ENCODE results near the gene MAP2K4. TPM values are rescaled to one million over a fixed set of nuclear protein-coding genes. Genes with fewer than 3 reads are reported as not detected.

Gene MAP2K4
- total RNA-seq, 2 donors from 2014 or later, result 34.9 to 35.6 TPM

GRCh38 chr17:12081720-12082119, 61.0 kb downstream of the MAP2K4 start:
- H3K4me3 Mint-ChIP-seq, result no peak overlapping the region
- H3K27me3 Mint-ChIP-seq, result no peaks in the 10 kb centered on the region
- H3K27ac Mint-ChIP-seq, result no peak overlapping the region
- ATAC-seq, result peak in 1 of 2 donors; percentile 55
- no peaks in the 10 kb centered on the region for H3K9me3 Mint-ChIP-seq
- peaks cover 2% of the 10 kb centered on the region for H3K36me3 Mint-ChIP-seq
- no peak for DNase-seq (ENCODE audit: low spot score)
- peaks cover 12 to 19% of the 10 kb centered on the region in 2 donors for H3K4me1 Mint-ChIP-seq (ENCODE audit: low read depth in 2 of 2)

DNA sequence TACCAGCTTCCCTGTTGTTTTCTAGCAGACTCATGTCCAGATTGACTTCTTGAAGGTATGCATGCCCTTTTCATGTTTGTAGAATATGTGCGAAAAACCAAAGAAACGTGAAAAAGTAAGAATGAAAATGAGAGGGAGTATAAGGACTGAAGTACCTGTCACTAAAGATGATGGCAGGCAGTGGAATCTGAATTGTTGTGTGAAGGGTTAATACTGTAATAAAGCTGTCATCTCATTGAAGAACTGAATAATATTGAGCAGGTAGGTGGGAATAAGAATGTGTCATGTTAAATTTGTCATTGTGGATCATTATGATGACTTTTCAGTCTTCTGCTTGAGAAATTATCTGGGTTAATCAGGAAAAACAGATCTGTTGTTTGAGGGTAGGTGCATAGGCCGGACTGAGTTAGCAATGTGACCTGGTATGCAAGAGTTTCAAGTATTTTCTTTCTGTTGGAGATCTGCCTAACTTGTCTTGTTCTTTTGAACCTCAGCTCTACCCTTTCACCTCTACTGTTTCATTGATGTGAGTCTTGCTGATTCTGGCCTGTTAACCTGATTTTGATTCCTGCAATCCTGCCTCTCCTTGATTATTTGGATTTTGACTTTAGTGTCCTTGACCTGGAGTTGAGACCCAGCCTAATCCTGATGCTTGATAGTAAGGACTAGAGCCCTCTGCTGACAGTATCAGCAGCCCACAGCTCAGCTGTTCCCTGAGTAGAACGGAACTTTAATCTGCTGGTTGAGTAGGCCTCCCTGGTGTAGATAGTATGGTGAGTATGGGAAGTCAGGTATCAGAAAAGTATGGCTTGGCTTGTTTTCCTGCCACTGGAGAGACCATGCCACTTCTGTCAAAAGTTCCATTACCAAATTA, 64.6 kb downstream of the MAP2K4 start:
- Mint-ChIP-seq H3K36me3 (peaks cover 7% of the 10 kb centered on the region), H3K9me3 (no peaks in the 10 kb centered on the region), H3K27me3 (no peaks in the 10 kb centered on the region), H3K4me3 (no peak overlapping the region), H3K4me1 (ENCODE audit: low read depth in 2 of 2) (peaks cover 19 to 33% of the 10 kb centered on the region in 2 donors), H3K27ac (no peak overlapping the region)
- no peak for ATAC-seq
- DNase-seq (ENCODE audit: low spot score), result no peak

- H3K4me1 Mint-ChIP-seq (ENCODE audit: low read depth in 2 of 2), result peaks cover 19 to 31% of the 10 kb centered on the region in 2 donors
- no peak overlapping the region for H3K4me3 Mint-ChIP-seq
Measured at GRCh38 chr17:12088035-12088434, 67.4 kb downstream of the MAP2K4 start.

DNA sequence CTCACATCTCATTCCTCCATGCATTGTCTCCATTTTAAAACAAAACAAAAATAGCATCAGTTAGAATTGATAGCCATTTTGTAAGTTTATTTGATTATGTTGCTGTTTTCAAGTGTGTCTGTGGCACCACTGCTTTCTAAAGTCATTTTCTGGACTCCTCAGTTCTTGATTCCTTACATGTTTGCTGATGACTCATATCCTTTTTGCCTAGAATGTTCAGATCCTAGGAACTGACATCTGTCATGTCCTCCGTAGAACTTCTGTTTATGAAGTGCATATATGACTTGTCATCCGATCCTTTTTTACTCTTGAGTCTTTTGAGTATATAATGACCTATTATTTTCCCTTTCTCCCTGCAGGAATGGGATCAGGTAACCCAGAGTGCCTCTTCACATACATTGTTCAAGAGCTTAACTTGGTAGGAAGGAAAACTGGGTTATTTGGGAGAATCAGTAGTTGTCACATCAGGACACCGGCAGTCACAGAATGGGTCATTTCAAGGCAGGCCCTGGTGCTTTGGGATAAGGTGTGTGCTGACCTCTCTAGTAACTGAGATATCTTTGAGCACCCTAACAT, 69.2 kb downstream of the MAP2K4 start:
- ATAC-seq (no peak), DNase-seq (ENCODE audit: low spot score) (no peak)
- Mint-ChIP-seq H3K27me3 (no peaks in the 10 kb centered on the region), H3K4me1 (ENCODE audit: low read depth in 2 of 2) (peaks cover 19 to 31% of the 10 kb centered on the region in 2 donors), H3K9me3 (no peaks in the 10 kb centered on the region), H3K36me3 (peaks cover 7% of the 10 kb centered on the region), H3K27ac (peak overlapping the region in 1 of 2 donors; percentile 3), H3K4me3 (no peak overlapping the region)

More at GRCh38 chr17:12088035-12088434, 67.4 kb downstream of the MAP2K4 start:
- no peak overlapping the region for H3K27ac Mint-ChIP-seq
- H3K9me3 Mint-ChIP-seq, result no peaks in the 10 kb centered on the region
- no peaks in the 10 kb centered on the region for H3K27me3 Mint-ChIP-seq
- peaks cover 7% of the 10 kb centered on the region for H3K36me3 Mint-ChIP-seq
- no peak for ATAC-seq
- no peak for DNase-seq (ENCODE audit: low spot score)

GRCh38 chr17:12094336-12094735, 73.7 kb downstream of the MAP2K4 start:
- H3K27me3 Mint-ChIP-seq, result no peaks in the 10 kb centered on the region
- no peak overlapping the region for H3K4me3 Mint-ChIP-seq
- peaks cover 20% of the 10 kb centered on the region for H3K36me3 Mint-ChIP-seq
- H3K27ac Mint-ChIP-seq, result no peak overlapping the region
- DNase-seq (ENCODE audit: low spot score), result no peak
- peaks cover 8 to 13% of the 10 kb centered on the region in 2 donors for H3K4me1 Mint-ChIP-seq (ENCODE audit: low read depth in 2 of 2)
- no peaks in the 10 kb centered on the region for H3K9me3 Mint-ChIP-seq
- ATAC-seq, result no peak

DNA sequence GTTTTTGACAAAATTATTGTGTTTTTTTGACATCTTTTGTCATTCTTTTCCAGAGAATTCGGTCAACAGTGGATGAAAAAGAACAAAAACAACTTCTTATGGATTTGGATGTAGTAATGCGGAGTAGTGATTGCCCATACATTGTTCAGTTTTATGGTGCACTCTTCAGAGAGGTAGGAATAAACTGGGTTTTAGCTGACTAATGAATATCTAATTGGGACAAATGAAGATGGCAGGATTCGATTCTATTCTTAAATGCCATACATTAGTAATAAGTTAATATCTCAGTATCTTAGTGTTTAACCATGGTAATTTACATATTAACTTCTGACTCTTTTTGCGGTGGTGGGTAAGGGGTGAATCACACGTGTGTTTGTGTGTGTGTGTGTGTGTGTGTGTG, 74.8 kb downstream of the MAP2K4 start:
- DNase-seq (ENCODE audit: low spot score), result no peak
- no peak overlapping the region for H3K4me3 Mint-ChIP-seq
- peaks cover 0 to 3% of the 10 kb centered on the region in 2 donors for H3K4me1 Mint-ChIP-seq (ENCODE audit: low read depth in 2 of 2)
- H3K27me3 Mint-ChIP-seq, result no peaks in the 10 kb centered on the region
- no peak for ATAC-seq
- H3K36me3 Mint-ChIP-seq, result peaks cover 14% of the 10 kb centered on the region
- no peak overlapping the region for H3K27ac Mint-ChIP-seq
- no peaks in the 10 kb centered on the region for H3K9me3 Mint-ChIP-seq

- H3K36me3 Mint-ChIP-seq, result peaks cover 14% of the 10 kb centered on the region
- no peak overlapping the region for H3K27ac Mint-ChIP-seq
- H3K9me3 Mint-ChIP-seq, result no peaks in the 10 kb centered on the region
- no peaks in the 10 kb centered on the region for H3K27me3 Mint-ChIP-seq
- H3K4me3 Mint-ChIP-seq, result no peak overlapping the region
- no peaks in the 10 kb centered on the region for H3K4me1 Mint-ChIP-seq (ENCODE audit: low read depth in 2 of 2)
- no peak for ATAC-seq
- DNase-seq (ENCODE audit: low spot score), result no peak
Measured at GRCh38 chr17:12097326-12097725, 76.6 kb downstream of the MAP2K4 start.

DNA sequence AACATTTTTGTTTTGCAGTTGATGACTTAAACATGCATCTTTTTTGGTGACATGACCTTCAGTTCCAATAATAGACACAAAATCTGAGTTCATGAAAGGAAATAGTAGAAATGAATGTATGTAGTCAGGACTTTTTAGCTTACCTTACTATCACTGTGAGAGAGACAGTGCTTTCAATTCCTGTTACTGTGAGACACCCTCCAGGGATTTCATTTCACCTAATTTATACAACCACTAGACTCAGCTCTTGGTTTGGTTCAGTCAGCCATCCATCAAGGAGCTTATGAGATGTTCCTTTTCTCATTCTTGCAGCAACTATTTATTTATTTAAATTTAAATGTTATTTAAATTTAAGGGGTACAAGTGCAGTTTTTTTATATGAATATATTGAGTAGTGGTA, 77.9 kb downstream of the MAP2K4 start:
- Mint-ChIP-seq H3K27ac (no peak overlapping the region), H3K27me3 (no peaks in the 10 kb centered on the region), H3K9me3 (no peaks in the 10 kb centered on the region), H3K36me3 (peaks cover 14% of the 10 kb centered on the region), H3K4me1 (ENCODE audit: low read depth in 2 of 2) (no peaks in the 10 kb centered on the region), H3K4me3 (no peak overlapping the region)
- DNase-seq (ENCODE audit: low spot score), result no peak
- ATAC-seq, result no peak

DNA sequence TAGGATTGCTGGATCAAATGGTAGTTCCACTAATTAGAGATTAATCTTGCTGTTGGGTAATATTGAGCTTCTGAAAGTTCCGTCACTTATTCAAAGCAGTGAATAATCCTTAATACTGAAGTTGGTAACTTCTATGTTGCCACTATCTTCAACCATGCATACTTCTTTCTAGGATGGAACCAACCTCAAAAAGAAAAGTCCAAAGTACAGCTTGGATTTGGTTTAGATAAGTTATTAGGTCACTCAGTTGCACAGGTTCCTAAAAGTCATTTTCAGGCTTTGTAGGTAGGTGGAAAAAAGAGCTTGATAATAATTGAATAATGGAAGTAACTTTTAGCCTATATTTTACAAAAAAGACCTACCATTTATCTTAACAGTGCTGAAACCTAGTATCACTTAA, 78.7 kb downstream of the MAP2K4 start:
- no peak for ATAC-seq
- DNase-seq (ENCODE audit: low spot score), result no peak
- peaks cover 14% of the 10 kb centered on the region for H3K36me3 Mint-ChIP-seq
- no peak overlapping the region for H3K4me3 Mint-ChIP-seq
- no peak overlapping the region for H3K27ac Mint-ChIP-seq
- no peaks in the 10 kb centered on the region for H3K4me1 Mint-ChIP-seq (ENCODE audit: low read depth in 2 of 2)
- H3K27me3 Mint-ChIP-seq, result no peaks in the 10 kb centered on the region
- no peaks in the 10 kb centered on the region for H3K9me3 Mint-ChIP-seq

- DNase-seq (ENCODE audit: low spot score) (no peak), ATAC-seq (no peak)
- peaks cover 6 to 7% of the 10 kb centered on the region in 2 donors for H3K4me1 Mint-ChIP-seq (ENCODE audit: low read depth in 2 of 2)
- no peaks in the 10 kb centered on the region for H3K36me3 Mint-ChIP-seq
- H3K27ac Mint-ChIP-seq, result no peak overlapping the region
- no peaks in the 10 kb centered on the region for H3K27me3 Mint-ChIP-seq
- H3K4me3 Mint-ChIP-seq, result no peak overlapping the region
- H3K9me3 Mint-ChIP-seq, result no peaks in the 10 kb centered on the region
Measured at GRCh38 chr17:12104831-12105230, 84.2 kb downstream of the MAP2K4 start.

DNA sequence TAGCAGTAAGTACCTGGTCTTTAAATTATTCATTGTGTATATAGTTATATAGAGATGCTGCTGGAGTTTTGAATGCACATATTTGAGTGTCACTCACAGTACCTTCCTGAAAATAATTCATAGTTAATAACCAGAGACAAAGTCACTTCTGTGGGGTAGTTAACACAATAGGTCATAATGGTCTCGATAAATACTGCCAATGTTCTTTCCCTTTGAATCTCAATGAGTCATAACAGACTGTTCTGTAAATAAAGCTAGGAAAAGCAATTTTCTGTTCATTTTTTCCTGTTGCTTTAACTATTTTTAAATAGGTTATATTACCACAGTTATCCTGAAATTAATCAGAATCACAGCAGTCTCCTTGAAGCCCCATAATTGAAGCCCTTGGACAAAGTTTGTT, 87.2 kb downstream of the MAP2K4 start:
- H3K27ac Mint-ChIP-seq, result no peak overlapping the region
- DNase-seq (ENCODE audit: low spot score) (no peak), ATAC-seq (no peak)
- H3K9me3 Mint-ChIP-seq, result no peaks in the 10 kb centered on the region
- no peak overlapping the region for H3K4me3 Mint-ChIP-seq
- H3K36me3 Mint-ChIP-seq, result no peaks in the 10 kb centered on the region
- no peaks in the 10 kb centered on the region for H3K27me3 Mint-ChIP-seq
- peaks cover 6 to 7% of the 10 kb centered on the region in 2 donors for H3K4me1 Mint-ChIP-seq (ENCODE audit: low read depth in 2 of 2)

DNA sequence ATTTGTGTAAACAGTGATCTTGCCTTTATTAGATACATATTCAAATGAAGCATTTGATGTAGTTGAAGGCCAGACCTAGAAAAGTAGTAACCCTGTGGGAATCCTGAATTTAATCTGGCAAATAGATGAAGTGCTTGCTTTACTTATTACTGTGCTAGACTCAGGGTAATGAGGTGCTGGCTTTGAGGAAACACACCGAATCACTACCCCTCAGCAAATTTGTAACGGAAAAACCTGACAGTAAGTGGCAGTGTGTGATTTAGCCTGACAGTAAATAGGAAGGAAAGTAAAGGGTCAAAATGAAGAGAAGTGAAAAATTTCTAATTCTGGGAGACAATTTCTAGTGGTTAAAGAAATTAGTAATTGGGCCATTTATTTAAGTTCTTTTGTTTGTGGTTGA, 90.2 kb downstream of the MAP2K4 start:
- H3K4me1 Mint-ChIP-seq (ENCODE audit: low read depth in 2 of 2), result peaks cover under 1 to 3% of the 10 kb centered on the region in 2 donors
- H3K27me3 Mint-ChIP-seq, result no peaks in the 10 kb centered on the region
- H3K27ac Mint-ChIP-seq, result no peak overlapping the region

DNA sequence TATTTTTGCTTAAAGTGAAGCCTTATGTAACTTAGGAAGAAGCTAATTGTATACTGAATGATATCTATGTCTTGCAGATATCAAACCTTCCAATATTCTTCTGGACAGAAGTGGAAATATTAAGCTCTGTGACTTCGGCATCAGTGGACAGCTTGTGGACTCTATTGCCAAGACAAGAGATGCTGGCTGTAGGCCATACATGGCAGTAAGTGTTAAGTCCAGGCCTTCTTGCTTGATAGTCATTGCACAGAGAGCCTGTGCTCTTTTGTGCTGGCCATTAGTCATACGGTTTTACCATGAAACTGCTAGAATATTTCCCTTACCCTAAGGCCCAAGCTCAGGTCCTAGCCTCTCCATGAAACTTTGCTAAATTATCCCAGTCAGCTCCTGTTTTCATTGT, 92.5 kb downstream of the MAP2K4 start:
- DNase-seq (ENCODE audit: low spot score) (no peak), ATAC-seq (no peak)
- no peaks in the 10 kb centered on the region for H3K4me1 Mint-ChIP-seq (ENCODE audit: low read depth in 2 of 2)
- no peaks in the 10 kb centered on the region for H3K27me3 Mint-ChIP-seq
- no peak overlapping the region for H3K4me3 Mint-ChIP-seq
- H3K9me3 Mint-ChIP-seq, result no peaks in the 10 kb centered on the region
- H3K27ac Mint-ChIP-seq, result no peak overlapping the region
- H3K36me3 Mint-ChIP-seq, result peaks cover 16% of the 10 kb centered on the region

More for the DNA sequence above, 90.2 kb downstream of the MAP2K4 start:
- DNase-seq (ENCODE audit: low spot score) (no peak), ATAC-seq (no peak)
- Mint-ChIP-seq H3K9me3 (no peaks in the 10 kb centered on the region), H3K36me3 (peaks cover 10% of the 10 kb centered on the region), H3K4me3 (no peak overlapping the region)

GRCh38 chr17:12114686-12115418, 94.2 kb downstream of the MAP2K4 start:
- ATAC-seq (no peak), DNase-seq (ENCODE audit: low spot score) (no peak)
- H3K4me3 Mint-ChIP-seq, result no peak overlapping the region
- no peak overlapping the region for H3K27ac Mint-ChIP-seq
- peaks cover 28% of the 10 kb centered on the region for H3K36me3 Mint-ChIP-seq
- no peaks in the 10 kb centered on the region for H3K27me3 Mint-ChIP-seq
- peaks cover 0 to 3% of the 10 kb centered on the region in 2 donors for H3K4me1 Mint-ChIP-seq (ENCODE audit: low read depth in 2 of 2)
- no peaks in the 10 kb centered on the region for H3K9me3 Mint-ChIP-seq

Data from natural killer cell treated with Interleukin-12 subunit alpha and Interleukin-12 subunit beta and Interleukin-15 and Interleukin-18, amount 100 ng/mL, for 72 hours (primary cell).